H1 (cell line): ENCODE results near the gene ARHGEF38. TPM values are rescaled to one million over a fixed set of nuclear protein-coding genes. Genes with fewer than 3 reads are reported as not detected.

Experiments
- CTCF ChIA-PET: fragments of 300-600 bp; sonication (Branson Sonifier 250); formaldehyde crosslinking; loops from one replicate; lab custom pipeline; 2021; ENCODE audit not compliant: partially characterized antibody; lab: Charles Lee
- POLR2A ChIA-PET: fragments of 300-600 bp; sonication (Branson Sonifier 250); formaldehyde crosslinking; loops from one replicate; lab custom pipeline; 2021; ENCODE audit warnings: inconsistent platforms; ENCODE audit not compliant: partially characterized antibody; lab: Charles Lee
- DNase-seq, 2 experiments: peaks; one replicate each; pipeline versions ENCODE4 v3.0.0 to v3.0.0-alpha.2; 2010 to 2022; ENCODE audit warnings: low spot score in 2 of 2, low read depth in 1 of 2, mixed read lengths in 1 of 2
- FAIRE-seq: peaks from 2 replicates; lab custom pipeline; 2011; peaks lifted over from hg19 to GRCh38; lab: Jason Lieb, UNC
- H2AFZ ChIP-seq: 2 replicates; pipeline ENCODE4 v1.8.1; 2012; ENCODE audit warnings: low read length, inconsistent platforms
- H2AK5ac ChIP-seq: 2 replicates; pipeline ENCODE4 v1.6.1; 2013; ENCODE audit warnings: low read depth, low read length
- H2BK120ac ChIP-seq: replicated peaks from 2 replicates; pipeline ENCODE3; 2013; ENCODE audit warnings: low read depth, low read length, inconsistent platforms
- H2BK12ac ChIP-seq: 2 replicates; pipeline ENCODE4 v1.6.1; 2013; ENCODE audit warnings: low read depth, low read length
- H2BK15ac ChIP-seq: 2 replicates; pipeline ENCODE4 v1.6.1; 2013; ENCODE audit warnings: low read length
- H2BK20ac ChIP-seq: 2 replicates; pipeline ENCODE4 v1.6.1; 2013; ENCODE audit warnings: low read length
- H2BK5ac ChIP-seq: 2 replicates; pipeline ENCODE4 v1.6.1; 2013; ENCODE audit warnings: low read depth, low read length
- H3K14ac ChIP-seq: 2 replicates; pipeline ENCODE4 v1.6.1; 2013; ENCODE audit warnings: inconsistent platforms; ENCODE audit not compliant: insufficient read length
- H3K18ac ChIP-seq: 2 replicates; pipeline ENCODE4 v1.6.1; 2013; ENCODE audit warnings: low read length; ENCODE audit errors: extremely low read depth
- H3K23ac ChIP-seq: 2 replicates; pipeline ENCODE4 v1.6.1; 2013; ENCODE audit warnings: inconsistent platforms; ENCODE audit not compliant: insufficient read length
- H3K23me2 ChIP-seq: 2 replicates; pipeline ENCODE4 v1.6.1; 2013; ENCODE audit warnings: low read depth, low read length
- H3K27ac ChIP-seq: 2 replicates; pipeline ENCODE4 v1.6.1; 2011; ENCODE audit warnings: low read depth, low read length, inconsistent platforms
- H3K27me3 ChIP-seq, 4 experiments: replicated peaks in 1 of 4; 1 replicate in 1 of 4; 2 replicates in 3 of 4; pipeline versions ENCODE4 v1.6.1 to v1.8.1; 2011 to 2013; ENCODE audit warnings: low read length in 3 of 4, mild to moderate bottlenecking in 3 of 4, inconsistent platforms in 2 of 4, mixed read lengths in 2 of 4, moderate library complexity in 1 of 4; ENCODE audit not compliant: control insufficient read depth in 3 of 4, insufficient read depth in 3 of 4; ENCODE audit errors: extremely low read depth in 1 of 4
- H3K36me3 ChIP-seq, 4 experiments: 2 replicates each; pipeline versions ENCODE4 v1.6.1 to v1.8.1; 2011 to 2013; ENCODE audit warnings: mild to moderate bottlenecking in 4 of 4, low read length in 3 of 4, moderate library complexity in 2 of 4, control low read depth in 1 of 4, inconsistent platforms in 1 of 4; ENCODE audit not compliant: insufficient read depth in 4 of 4, control insufficient read depth in 2 of 4
- H3K4ac ChIP-seq: replicated peaks from 2 replicates; pipeline ENCODE3; 2013; ENCODE audit warnings: low read length, low read depth, mixed read lengths, inconsistent platforms; ENCODE audit not compliant: insufficient read length
- H3K4me1 ChIP-seq, 4 experiments: replicated peaks in 1 of 4; 1 replicate in 1 of 4; 2 replicates in 3 of 4; pipeline versions ENCODE4 v1.6.1 to v1.8.1; 2011 to 2013; ENCODE audit warnings: low read length in 3 of 4, inconsistent platforms in 2 of 4, mixed read lengths in 1 of 4; ENCODE audit not compliant: insufficient read depth in 4 of 4, control insufficient read depth in 3 of 4
- H3K4me2 ChIP-seq, 2 experiments: 2 replicates each; pipeline versions ENCODE4 v1.6.1 to v1.8.1; 2011 to 2013; ENCODE audit warnings: low read depth in 2 of 2, low read length in 2 of 2, control low read depth in 1 of 2, inconsistent platforms in 1 of 2, mild to moderate bottlenecking in 1 of 2; ENCODE audit not compliant: insufficient read depth in 1 of 2
- H3K4me3 ChIP-seq, 4 experiments: fragments of 200-600, 300-600 bp in 1 of 4; sonication (generic), shearing (Covaris generic), sonication (Bioruptor Twin) in 1 of 4; 2 replicates each; pipeline versions ENCODE4 v1.5.1 to v1.8.1; 2011 to 2016; ENCODE audit warnings: low read length in 4 of 4, low read depth in 3 of 4, control low read depth in 2 of 4, inconsistent platforms in 2 of 4, mild to moderate bottlenecking in 2 of 4, mixed read lengths in 1 of 4, moderate library complexity in 1 of 4; ENCODE audit not compliant: insufficient read depth in 2 of 4; ENCODE audit errors: extremely low read depth in 1 of 4
- H3K56ac ChIP-seq: replicated peaks from 2 replicates; pipeline ENCODE3; 2013; ENCODE audit warnings: low read depth, mild to moderate bottlenecking, mixed read lengths, low read length, inconsistent platforms; ENCODE audit not compliant: insufficient read length
- H3K79me1 ChIP-seq: 2 replicates; pipeline ENCODE4 v1.6.1; 2013; ENCODE audit warnings: low read depth, low read length, control low read depth
- H3K79me2 ChIP-seq, 2 experiments: 2 replicates each; pipeline versions ENCODE4 v1.6.1 to v1.8.1; 2012 to 2013; ENCODE audit warnings: low read length in 2 of 2, mild to moderate bottlenecking in 2 of 2, inconsistent platforms in 1 of 2; ENCODE audit not compliant: insufficient read depth in 2 of 2, control insufficient read depth in 1 of 2
- H3K9ac ChIP-seq, 4 experiments: replicated peaks in 1 of 4; 1 replicate in 1 of 4; 2 replicates in 3 of 4; pipeline versions ENCODE4 v1.6.1 to v1.8.1; 2011 to 2013; ENCODE audit warnings: low read depth in 3 of 4, low read length in 3 of 4, control low read depth in 2 of 4, mild to moderate bottlenecking in 2 of 4, moderate library complexity in 2 of 4, inconsistent platforms in 1 of 4; ENCODE audit errors: extremely low read depth in 1 of 4
- H3K9me3 ChIP-seq, 2 experiments: 2 replicates each; pipeline versions ENCODE4 v1.6.1 to v1.8.1; 2012 to 2013; ENCODE audit warnings: mild to moderate bottlenecking in 2 of 2, moderate library complexity in 2 of 2, control low read depth in 1 of 2, inconsistent platforms in 1 of 2, low read depth in 1 of 2, low read length in 1 of 2, mixed read lengths in 1 of 2; ENCODE audit not compliant: insufficient read depth in 2 of 2
- H4K20me1 ChIP-seq, 2 experiments: replicated peaks in 1 of 2; 2 replicates each; pipeline versions ENCODE3 to v1.8.1; 2011 to 2013; ENCODE audit warnings: inconsistent platforms in 2 of 2, low read length in 2 of 2, mild to moderate bottlenecking in 1 of 2; ENCODE audit not compliant: insufficient read depth in 2 of 2, control insufficient read depth in 1 of 2
- H4K5ac ChIP-seq: 2 replicates; pipeline ENCODE4 v1.6.1; 2013; ENCODE audit warnings: low read length, low read depth, mixed read lengths, inconsistent platforms; ENCODE audit not compliant: insufficient read length
- H4K8ac ChIP-seq: 2 replicates; pipeline ENCODE4 v1.8.0; 2013; ENCODE audit warnings: mild to moderate bottlenecking, moderate library complexity, low read length, inconsistent platforms; ENCODE audit not compliant: insufficient read depth; ENCODE audit errors: extremely low read depth
- H4K91ac ChIP-seq: replicated peaks from 2 replicates; pipeline ENCODE3; 2013; ENCODE audit warnings: low read length, mixed read lengths, inconsistent platforms; ENCODE audit not compliant: insufficient read length
- WGBS, 2 experiments: shearing (Covaris generic) in 1 of 2; methylation state at CpG; one replicate each; pipeline versions ENCODE4 v1.1.6 to v1.1.7; 2013 to 2015; ENCODE audit warnings: low lambda C conversion rate in 2 of 2, mixed read lengths in 2 of 2, inconsistent platforms in 1 of 2, low coverage in 1 of 2, missing lambda C conversion rate in 1 of 2; ENCODE audit not compliant: insufficient replicate concordance in 2 of 2, insufficient coverage in 1 of 2, insufficient read length in 1 of 2; ENCODE audit errors: extremely low coverage in 1 of 2, missing lambda C conversion rate in 1 of 2; 5-methylcytosine and 5-hydroxymethylcytosine counted together
- polyA plus RNA-seq, 7 experiments: library from polyadenylated mRNA; depleted of rRNA in 3 of 7; stranded (reverse) in 5 of 7; unstranded in 2 of 7; fragments of >200 nt in 5 of 7; fragments of 200-250 nt in 2 of 7; gene quantifications; 1 replicate in 5 of 7; 2 replicates in 1 of 7; 4 replicates in 1 of 7; pipeline versions ENCODE4 v1.2.1 to v1.2.3, GENCODE V29; 2011 to 2013; ENCODE audit warnings: missing spikeins in 2 of 7, mixed read lengths in 2 of 7
- total RNA-seq: library from RNA; stranded (reverse); fragmentation: NEBNext Ultra II Directional; extraction: Animal tissue kit (Norgen Biotek cat#: 25700); gene quantifications from 2 replicates; pipeline ENCODE4 v1.2.1, GENCODE V29; 2021

The ARHGEF38 gene
- total and polyA plus RNA-seq, 2 of the 8 experiments (the other 6 are each of a cell fraction or from before 2014, with no cell fraction given): not detected

- Histone ChIP-seq H3K18ac (no peak overlapping the region), H3K56ac (no peak overlapping the region), H2BK15ac (no peak overlapping the region), H3K4ac (no peak overlapping the region), H2BK12ac (no peak overlapping the region), H3K14ac (no peak overlapping the region), H2AFZ (no peak overlapping the region), H3K4me1 (no peaks in the 10 kb centered on the region), H3K27me3 (no peaks in the 10 kb centered on the region), H3K9me3 (no peaks in the 10 kb centered on the region), H3K23ac (no peak overlapping the region), H3K9ac (no peak overlapping the region), H3K4me3 (no peak overlapping the region), H4K20me1 (no peaks in the 10 kb centered on the region), H4K91ac (no peak overlapping the region), H4K5ac (no peak overlapping the region), H2BK20ac (no peak overlapping the region), H2BK120ac (no peak overlapping the region), H2BK5ac (no peak overlapping the region), H4K8ac (no peak overlapping the region), H3K36me3 (no peaks in the 10 kb centered on the region), H3K4me2 (no peak overlapping the region), H3K27ac (no peak overlapping the region), H3K23me2 (no peaks in the 10 kb centered on the region), H3K79me1 (no peaks in the 10 kb centered on the region), H2AK5ac (no peak overlapping the region), H3K79me2 (no peaks in the 10 kb centered on the region)
- WGBS, 2 experiments: 80% methylated on average over 7 of the region's 7 CpGs; no CpG with 5 or more reads in 1 of the 2 experiments
- FAIRE-seq (no peak), DNase-seq (no peak)
- ChIA-PET POLR2A (no interaction called here), CTCF (interaction anchor here (1.3 kb wide), 2 partner anchors 27 to 37 kb away, joined by 3 to 4 read pairs; no protein-coding TSS in a partner anchor)
These were observed 41.9 kb downstream of the ARHGEF38 start for GRCh38 chr4:105594099-105595010.
